ENCODE measurements around the gene ANKRD29.
"Not testable (repeated sequence)": the region's sequence is repeated elsewhere in the genome, so short reads cannot be mapped to it uniquely, and the experiment has no call there.

The ANKRD29 gene

DNA sequence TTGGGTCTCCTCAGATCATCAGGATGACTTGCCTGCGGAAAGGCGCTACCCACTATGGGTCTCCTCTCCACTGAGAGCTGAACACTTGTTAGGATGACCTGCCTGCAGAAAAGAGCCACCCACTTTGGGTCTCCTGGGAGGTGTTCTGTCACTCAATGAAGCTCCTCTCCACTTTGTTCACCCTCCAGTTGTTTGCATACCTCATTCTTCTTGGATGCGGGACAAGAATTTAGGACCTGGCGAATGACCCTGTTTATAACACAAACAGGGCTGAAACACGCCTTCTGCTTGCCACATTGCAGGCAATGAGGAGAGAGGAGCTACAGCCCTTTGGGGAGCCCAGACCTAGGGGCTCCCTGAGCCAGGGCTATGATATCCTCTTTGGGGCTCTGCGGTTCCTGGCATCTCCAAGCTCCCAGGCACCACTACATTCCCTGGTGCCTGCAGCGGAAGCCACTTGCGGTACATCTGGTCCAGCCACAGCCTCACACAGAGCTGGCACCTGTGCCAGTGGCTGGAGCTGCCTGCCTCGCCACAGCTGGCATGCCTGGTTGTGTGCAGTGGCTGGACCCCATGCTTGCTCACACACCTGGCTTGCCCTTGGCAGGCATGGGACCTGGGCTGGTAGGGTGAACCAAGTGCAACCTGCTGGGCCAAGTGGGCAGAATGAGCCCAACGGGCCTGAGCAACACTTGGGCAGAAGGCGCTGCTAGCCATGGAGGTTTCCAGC lies 20.6 kb downstream of the ANKRD29 start:
- FAIRE-seq, result no peak

GRCh38 chr18:23641143-23641720 lies 21.5 kb downstream of the ANKRD29 start:
- no peak for FAIRE-seq

DNA sequence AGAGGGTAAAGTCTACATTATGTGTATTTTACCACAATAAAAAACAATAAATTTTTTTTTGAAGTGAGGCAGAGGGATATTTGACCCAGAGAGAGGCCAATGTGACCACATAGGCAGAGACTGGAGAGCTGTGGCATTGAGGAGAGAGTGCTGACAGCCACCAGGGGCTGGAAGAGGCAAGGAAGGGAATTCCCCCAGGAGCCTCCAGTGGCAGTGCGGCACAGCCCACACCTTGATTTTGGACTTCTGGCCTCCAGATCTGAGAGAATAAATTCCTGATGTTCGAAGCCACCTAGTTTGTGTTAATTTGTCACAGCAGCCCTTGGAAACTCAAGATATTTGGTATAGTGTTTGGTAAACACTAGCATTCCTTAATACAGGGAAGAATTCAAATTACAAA lies 22.7 kb downstream of the ANKRD29 start:
- no peak for FAIRE-seq

GRCh38 chr18:23636433-23636832 lies 26.3 kb downstream of the ANKRD29 start:
- FAIRE-seq, result not testable (repeated sequence)

GRCh38 chr18:23636071-23636399 lies 26.7 kb downstream of the ANKRD29 start:
- FAIRE-seq, result no peak

- FAIRE-seq, result no peak
Measured at GRCh38 chr18:23635283-23636070, 27.2 kb downstream of the ANKRD29 start.

DNA sequence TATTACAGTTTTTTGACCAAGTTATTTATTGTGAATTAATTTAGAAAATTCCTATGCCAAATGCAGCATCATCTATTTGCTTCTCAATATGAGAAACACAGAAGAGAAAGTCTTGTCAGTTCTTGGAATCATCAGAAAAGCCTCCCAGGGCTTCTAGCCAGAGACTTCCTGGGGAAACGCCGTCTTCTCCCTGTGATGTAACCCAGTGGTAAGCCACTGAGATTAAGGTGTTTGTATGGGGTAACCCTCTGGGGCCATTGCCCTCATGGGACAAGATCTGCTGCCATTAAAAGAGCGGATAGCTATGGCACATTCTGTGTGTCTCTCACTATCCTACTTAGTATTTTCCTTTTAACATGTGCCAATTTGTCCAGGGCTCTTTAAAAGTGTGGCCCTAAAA lies 28.0 kb downstream of the ANKRD29 start:
- no peak for FAIRE-seq

DNA sequence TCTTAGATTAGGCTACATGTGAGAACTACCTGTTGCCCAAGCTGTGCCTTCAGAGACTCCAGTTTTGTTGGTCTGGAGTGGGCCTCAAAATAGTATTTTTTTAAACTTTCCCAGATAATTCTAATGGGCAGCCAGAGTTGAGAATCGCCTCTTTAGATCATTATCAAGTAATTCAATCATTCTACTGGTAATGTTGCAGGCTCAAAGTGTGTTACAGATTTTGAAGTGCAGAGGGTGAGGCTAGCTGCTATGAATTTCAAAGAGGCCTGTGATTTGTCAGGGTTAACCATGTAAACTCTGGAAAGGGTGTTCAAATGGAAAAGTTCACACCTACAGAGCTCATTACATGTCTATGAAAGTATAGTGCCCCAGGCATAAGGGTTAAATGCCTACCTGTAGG lies 30.1 kb downstream of the ANKRD29 start:
- no peak for FAIRE-seq

DNA sequence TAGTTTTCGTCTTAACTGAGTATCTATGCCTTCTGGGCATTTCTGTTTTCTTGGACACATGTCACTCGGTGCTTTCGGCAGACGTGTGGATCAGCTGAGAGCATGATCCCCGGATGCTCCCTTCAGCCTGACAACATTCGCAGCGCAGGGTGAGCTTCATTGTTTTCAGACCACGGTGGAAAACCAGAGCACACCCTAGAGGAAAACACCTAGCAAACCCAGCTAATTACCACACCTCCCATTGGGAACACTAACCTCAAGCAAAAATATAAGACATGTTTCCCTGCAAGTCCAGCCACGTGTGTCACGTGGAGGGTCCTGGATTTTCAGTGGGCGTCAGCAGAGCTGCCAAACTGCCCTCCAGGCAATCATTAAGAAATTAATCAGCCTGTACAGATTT lies 31.0 kb downstream of the ANKRD29 start:
- no peak for FAIRE-seq

- no peak for FAIRE-seq
Measured at GRCh38 chr18:23631312-23631711, 31.4 kb downstream of the ANKRD29 start.

GRCh38 chr18:23629444-23629946 lies 33.2 kb downstream of the ANKRD29 start:
- no peak for FAIRE-seq

DNA sequence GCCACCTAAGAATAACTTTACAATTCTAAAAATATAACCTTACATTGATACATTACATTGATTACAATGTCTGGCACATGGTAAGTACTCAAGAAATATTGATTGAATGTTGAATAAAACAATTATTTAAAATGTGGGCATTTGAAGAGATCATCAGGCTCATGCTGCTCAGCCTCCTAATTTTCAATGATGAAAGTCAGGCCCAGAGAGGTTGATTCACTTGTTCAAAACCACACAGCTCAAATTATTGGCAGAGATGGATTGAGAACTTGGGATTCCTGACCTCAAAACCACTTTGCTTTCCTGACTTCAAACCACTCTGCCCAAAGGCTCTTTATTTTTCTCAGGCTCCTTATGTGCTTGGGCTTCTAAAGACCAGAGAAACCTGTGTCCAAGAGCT lies 34.7 kb downstream of the ANKRD29 start:
- no peak for FAIRE-seq

GRCh38 chr18:23627321-23627720 lies 35.4 kb downstream of the ANKRD29 start:
- no peak for FAIRE-seq

DNA sequence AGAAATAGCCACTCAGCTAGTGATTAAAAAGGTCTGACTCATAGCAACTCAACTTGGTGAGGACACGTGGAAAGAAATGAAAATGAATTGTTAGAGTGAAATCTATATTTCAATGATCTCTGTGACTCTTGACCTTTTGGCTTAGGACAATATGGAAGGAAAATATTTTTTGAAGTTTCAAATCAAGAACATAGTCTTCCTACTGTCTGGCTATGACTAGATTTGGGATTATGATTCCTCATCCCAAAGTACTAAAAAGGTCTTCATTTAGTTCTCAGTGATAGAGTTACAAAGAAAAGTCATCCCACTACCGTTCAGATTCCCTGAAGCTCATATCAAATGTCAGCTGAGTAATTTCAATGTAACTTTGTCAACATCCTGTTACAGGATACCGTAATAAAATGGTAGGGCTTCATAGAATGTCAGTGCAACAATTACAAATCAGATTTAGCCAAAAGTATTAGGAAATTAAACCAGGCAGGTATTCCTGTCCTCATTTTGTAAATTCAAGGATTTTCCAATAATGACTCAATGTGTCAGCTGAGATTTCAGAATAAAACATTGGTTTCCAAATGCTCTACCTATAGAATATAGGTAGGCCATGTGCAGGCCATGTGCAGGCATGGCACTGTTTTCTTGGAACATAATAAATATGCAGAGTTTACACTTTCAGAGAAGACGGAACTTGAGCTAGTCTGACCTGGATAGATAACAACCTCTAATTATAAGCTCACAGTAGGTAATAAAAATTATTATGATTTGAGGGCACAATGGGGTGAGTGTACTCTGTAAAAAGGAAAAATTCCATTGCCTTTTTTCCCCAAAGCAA lies 36.0 kb downstream of the ANKRD29 start:
- FAIRE-seq, result no peak

GRCh38 chr18:23623040-23623439 lies 39.7 kb downstream of the ANKRD29 start:
- no peak for FAIRE-seq

- no peak for FAIRE-seq
Measured at GRCh38 chr18:23619388-23619881, 43.3 kb downstream of the ANKRD29 start.

- FAIRE-seq, result no peak
Measured at GRCh38 chr18:23618862-23619387, 43.8 kb downstream of the ANKRD29 start.

GRCh38 chr18:23617412-23618014 lies 45.2 kb downstream of the ANKRD29 start:
- FAIRE-seq, result no peak

- FAIRE-seq, result no peak
Measured at GRCh38 chr18:23616258-23616657, 46.5 kb downstream of the ANKRD29 start.

- FAIRE-seq, result no peak
Measured at GRCh38 chr18:23614891-23615290, 47.8 kb downstream of the ANKRD29 start.

- FAIRE-seq, result no peak
Measured at GRCh38 chr18:23614413-23614812, 48.3 kb downstream of the ANKRD29 start.

- FAIRE-seq, result not testable (repeated sequence)
Measured at GRCh38 chr18:23613091-23613475, 49.6 kb downstream of the ANKRD29 start.

Data from colon (tissue), 2 donors.